ENCODE measurements around the gene MAD1L1.

- no peak for TF ChIP-seq CTCF (IDR thresholded peaks at IDR 0.05)
- no peak for TF ChIP-seq POLR2A (IDR thresholded peaks at IDR 0.05)
- TF ChIP-seq EP300 (IDR thresholded peaks at IDR 0.05), result no peak
Observed at GRCh38 chr7:1866601-1867000, 366.1 kb downstream of the MAD1L1 start.
